ENCODE data around the gene SPATA12.

SPATA12 gene

GRCh38 chr3:57085211-57085610 lies 24.7 kb downstream of the SPATA12 start:
- DNase-seq: no peak

- DNase-seq: no peak
Measured at GRCh38 chr3:57086201-57086600, 25.7 kb downstream of the SPATA12 start.

GRCh38 chr3:57087361-57088092 lies 27.1 kb downstream of the SPATA12 start:
- DNase-seq: no peak

- no peak for DNase-seq
Measured at GRCh38 chr3:57088503-57088902, 28.0 kb downstream of the SPATA12 start.

GRCh38 chr3:57089043-57089442 lies 28.6 kb downstream of the SPATA12 start:
- DNase-seq: no peak

- no peak for DNase-seq
Measured at GRCh38 chr3:57091521-57092273, 31.2 kb downstream of the SPATA12 start.

GRCh38 chr3:57093489-57093888 lies 33.0 kb downstream of the SPATA12 start:
- DNase-seq: no peak

GRCh38 chr3:57093971-57094535 lies 33.6 kb downstream of the SPATA12 start:
- no peak for DNase-seq

GRCh38 chr3:57094575-57094974 lies 34.1 kb downstream of the SPATA12 start:
- no peak for DNase-seq

GRCh38 chr3:57095363-57095762 lies 34.9 kb downstream of the SPATA12 start:
- DNase-seq: no peak

GRCh38 chr3:57097536-57097935 lies 37.1 kb downstream of the SPATA12 start:
- DNase-seq: no peak

GRCh38 chr3:57098418-57099310 lies 38.2 kb downstream of the SPATA12 start:
- no peak for DNase-seq

GRCh38 chr3:57100046-57100695 lies 39.7 kb downstream of the SPATA12 start:
- DNase-seq: peak; percentile 34 to 38

GRCh38 chr3:57105585-57105984 lies 45.1 kb downstream of the SPATA12 start:
- no peak for DNase-seq

- DNase-seq: no peak
Measured at GRCh38 chr3:57108684-57109083, 48.2 kb downstream of the SPATA12 start.

GRCh38 chr3:57109437-57110199 lies 49.2 kb downstream of the SPATA12 start:
- no peak for DNase-seq

- DNase-seq: no peak
Measured at GRCh38 chr3:57110214-57110613, 49.8 kb downstream of the SPATA12 start.

GRCh38 chr3:57110798-57111197 lies 50.3 kb downstream of the SPATA12 start:
- DNase-seq: no peak

GRCh38 chr3:57112206-57112605 lies 51.7 kb downstream of the SPATA12 start:
- DNase-seq: no peak

- no peak for DNase-seq
Measured at GRCh38 chr3:57116501-57116900, 56.0 kb downstream of the SPATA12 start.

GRCh38 chr3:57118254-57118653 lies 57.8 kb downstream of the SPATA12 start:
- no peak for DNase-seq

GRCh38 chr3:57120040-57120439 lies 59.6 kb downstream of the SPATA12 start:
- DNase-seq: no peak

All from stimulated activated CD4-positive, alpha-beta T cell treated with anti-CD3 and anti-CD28 coated beads, Interleukin-4, amount 100 ng/mL, for 4 hours (primary cell).